ENCODE results near the gene APBA2.
A peak's percentile ranks its signal among the peaks of the same experiment; 100 is the strongest.
"Not testable (repeated sequence)": the region's sequence is repeated elsewhere in the genome, so short reads cannot be mapped to it uniquely, and the experiment has no call there.

The APBA2 gene

GRCh38 chr15:28885630-28886430 is at the start of gene APBA2:
Gene APBA2, plus strand, starts transcription at chr15:28885974. Its CDS starts 167,911 bp downstream, at chr15:29053885.
- peak; percentile 36 for DNase-seq

DNA sequence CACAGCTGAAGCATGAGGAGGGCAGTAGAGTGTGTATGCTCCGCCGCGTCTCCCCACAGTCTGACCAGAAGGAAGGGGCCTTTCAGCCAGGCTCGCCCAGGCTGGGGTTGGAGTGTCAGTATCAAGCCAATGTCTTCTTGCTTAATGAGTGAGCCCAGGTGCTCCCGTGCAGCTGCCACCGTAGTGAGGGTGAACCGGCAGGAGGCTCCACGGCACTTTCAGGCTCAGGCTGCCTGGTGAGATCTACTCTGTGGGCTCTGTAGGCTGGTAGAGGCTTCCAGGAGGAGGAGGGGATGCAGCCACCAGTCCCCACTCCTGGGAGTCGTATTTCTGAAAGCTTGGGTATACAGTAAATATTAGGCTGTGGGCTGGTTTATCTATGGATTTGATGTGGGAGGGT is 45.5 kb upstream of the APBA2 start:
- DNase-seq: not testable (repeated sequence)

- not testable (repeated sequence) for DNase-seq
Observed at GRCh38 chr15:28842210-28842609, 43.6 kb upstream of the APBA2 start.

- not testable (repeated sequence) for DNase-seq
Observed at GRCh38 chr15:28843520-28843919, 42.3 kb upstream of the APBA2 start.

DNA sequence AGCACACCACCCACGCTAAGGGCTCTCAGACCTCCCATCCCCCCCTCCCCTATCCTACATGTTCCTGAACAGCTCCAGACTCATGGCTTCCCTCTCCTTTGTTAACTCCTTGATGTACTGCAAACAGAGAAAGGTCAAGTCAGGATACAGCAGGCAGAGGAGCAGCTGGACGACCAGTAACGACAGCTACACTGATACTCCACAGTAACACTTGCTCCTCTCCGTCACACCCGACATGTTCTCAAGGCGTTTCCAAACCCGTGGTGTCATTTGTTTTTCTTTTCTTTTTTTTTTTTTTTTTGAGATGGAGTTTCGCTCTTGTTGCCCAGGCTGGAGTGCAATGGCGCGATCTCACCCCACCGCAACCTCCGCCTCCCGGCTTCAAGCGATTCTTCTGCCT is 41.6 kb upstream of the APBA2 start:
- not testable (repeated sequence) for DNase-seq

- not testable (repeated sequence) for DNase-seq
Observed at GRCh38 chr15:28847247-28847646, 38.5 kb upstream of the APBA2 start.

DNA sequence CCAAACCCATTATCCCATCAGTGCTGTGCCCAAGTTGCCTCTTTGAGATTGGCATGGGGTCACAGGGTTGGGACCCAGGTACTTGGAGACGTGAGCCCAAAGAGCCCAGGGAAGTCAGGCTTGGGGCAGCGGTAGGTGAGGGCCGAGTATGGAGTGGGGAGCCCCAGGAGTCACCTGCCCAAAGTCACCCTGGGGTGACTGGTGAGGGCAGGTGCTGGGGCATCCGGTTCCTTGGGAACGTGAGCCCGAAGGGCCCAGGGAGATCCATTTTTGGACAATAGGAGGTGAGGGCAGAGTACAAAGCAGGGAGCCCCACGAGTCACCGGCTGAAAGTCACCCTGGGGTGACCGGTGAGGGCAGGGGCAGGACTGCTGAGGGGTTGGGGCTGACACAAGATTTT is 37.8 kb upstream of the APBA2 start:
- DNase-seq: not testable (repeated sequence)

DNA sequence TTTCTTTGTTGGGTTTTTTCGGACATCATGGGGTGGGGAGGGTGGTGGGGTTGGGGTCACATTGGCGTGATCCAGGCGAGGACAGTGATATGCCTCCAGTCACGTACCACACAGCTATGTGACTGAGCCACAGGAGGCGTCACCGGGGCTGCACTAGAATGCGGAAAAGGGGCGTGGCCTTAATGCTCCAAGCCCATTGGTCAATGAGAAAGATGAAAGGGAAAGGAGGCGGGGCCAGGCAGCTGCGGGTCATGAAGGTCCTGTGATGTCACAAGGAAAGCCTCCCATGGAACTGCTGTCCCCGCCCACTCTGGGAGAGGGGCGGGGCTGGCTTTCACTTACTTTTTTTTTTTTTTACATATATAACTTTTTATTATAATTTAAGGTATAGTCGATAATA is 37.3 kb upstream of the APBA2 start, which contains the start of gene GOLGA6L7:
Gene GOLGA6L7, minus strand, starts transcription at position 124 of the 400 bp plus-strand sequence. Its CDS starts 95 bp downstream, at position 29.
- DNase-seq: not testable (repeated sequence)

DNA sequence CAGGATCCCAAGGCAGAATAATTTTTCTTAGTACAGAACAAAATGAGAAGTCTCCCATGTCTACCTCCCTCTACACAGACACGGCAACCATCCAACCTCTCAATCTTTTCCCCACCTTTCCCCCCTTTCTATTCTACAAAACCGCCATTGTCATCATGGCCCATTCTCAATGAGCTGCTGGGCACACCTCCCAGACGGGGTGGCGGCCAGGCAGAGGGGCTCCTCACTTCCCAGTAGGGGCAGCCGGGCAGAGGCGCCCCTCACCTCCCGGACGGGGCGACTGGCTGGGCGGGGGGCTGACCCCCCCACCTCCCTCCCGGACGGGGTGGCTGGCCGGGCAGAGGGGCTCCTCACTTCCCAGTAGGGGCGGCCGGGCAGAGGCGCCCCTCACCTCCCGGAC is 36.5 kb upstream of the APBA2 start:
- DNase-seq: not testable (repeated sequence)

DNA sequence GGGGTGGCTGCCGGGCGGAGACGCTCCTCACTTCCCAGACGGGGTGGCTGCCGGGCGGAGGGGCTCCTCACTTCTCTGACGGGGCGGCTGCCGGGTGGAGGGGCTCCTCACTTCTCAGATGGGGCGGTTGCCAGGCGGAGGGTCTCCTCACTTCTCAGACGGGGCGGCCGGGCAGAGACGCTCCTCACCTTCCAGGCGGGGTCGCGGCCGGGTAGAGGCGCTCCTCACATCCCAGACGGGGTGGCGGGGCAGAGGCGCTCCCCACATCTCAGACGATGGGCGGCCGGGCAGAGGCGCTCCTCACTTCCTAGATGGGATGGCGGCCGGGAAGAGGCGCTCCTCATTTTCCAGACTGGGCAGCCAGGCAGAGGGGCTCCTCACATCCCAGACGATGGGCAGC is 36.0 kb upstream of the APBA2 start:
- DNase-seq: not testable (repeated sequence)

DNA sequence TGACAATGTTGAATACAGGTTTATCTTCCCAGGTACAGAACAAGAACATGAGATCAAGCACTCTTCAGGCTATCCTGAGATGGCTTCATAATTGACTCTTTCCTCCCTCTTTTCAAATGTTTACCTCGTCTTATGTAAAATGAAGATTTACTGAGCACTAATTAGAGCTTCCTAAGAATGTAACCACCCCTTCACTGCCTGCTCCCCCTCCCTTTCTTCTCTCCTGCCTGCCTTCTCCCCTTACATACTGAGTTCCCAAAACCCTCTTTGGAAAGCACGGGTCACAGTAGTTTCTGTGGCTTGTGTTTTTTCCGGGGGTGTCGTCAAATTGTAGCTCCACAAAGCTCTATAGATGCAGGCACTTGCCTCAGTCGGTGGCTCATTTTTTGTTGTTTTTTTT is 32.1 kb upstream of the APBA2 start:
- DNase-seq: not testable (repeated sequence)

DNA sequence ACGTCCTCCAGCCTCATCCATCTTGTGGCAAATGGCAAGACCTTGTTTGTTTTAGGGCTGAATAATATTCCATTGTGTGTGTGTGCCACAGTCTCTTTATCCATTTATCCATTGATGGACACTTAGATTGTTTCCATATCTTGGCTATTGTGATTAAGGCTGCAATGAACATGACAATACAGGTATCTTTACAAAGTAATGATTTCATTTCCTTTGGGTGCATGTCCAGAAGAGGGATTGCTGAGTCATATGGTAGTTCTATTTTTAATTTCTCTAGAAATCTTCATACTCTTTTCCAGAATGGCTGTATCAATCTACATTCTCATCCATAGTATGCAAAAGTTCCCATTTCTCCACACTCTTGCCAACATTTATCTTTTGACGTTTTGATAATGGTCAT is 31.2 kb upstream of the APBA2 start:
- not testable (repeated sequence) for DNase-seq

- DNase-seq: no peak
Observed at GRCh38 chr15:28861031-28861534, 24.7 kb upstream of the APBA2 start.

DNA sequence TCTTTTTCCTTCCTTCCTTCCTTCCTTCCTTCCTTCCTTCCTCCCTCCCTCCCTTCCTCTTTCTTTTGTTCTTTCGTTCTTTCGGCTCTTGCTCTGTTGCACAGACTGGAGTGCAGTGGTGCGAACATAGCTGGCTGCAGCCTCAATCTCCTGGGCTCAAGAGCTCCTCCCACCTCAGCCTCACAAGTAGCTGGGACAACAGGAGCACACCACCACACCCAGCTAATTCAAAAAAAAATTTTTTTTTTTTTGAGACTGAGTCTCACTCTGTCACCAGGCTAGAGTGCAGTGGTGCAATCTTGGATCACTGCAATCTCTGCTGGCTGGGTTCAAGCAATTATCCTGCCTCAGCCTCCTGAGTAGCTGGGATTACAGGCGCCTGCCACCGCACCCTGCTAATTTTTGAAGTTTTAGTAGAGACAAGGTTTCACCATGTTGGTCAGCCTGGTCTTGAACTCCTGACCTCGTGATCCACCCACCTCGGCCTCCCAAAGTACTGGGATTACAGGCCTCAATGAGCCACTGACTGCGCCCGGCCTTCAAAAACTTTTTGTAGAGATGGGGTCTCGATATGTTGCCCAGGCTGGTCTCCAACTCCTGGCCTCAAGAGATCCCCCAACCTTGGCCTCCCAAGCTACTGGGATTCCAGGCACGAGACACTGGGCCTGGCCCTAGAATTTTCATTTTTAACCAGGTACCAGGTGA is 24.0 kb upstream of the APBA2 start:
- DNase-seq: not testable (repeated sequence)

GRCh38 chr15:28868744-28869345 is 16.9 kb upstream of the APBA2 start:
- no peak for DNase-seq

GRCh38 chr15:28871168-28871567 is 14.6 kb upstream of the APBA2 start:
- DNase-seq: no peak

DNA sequence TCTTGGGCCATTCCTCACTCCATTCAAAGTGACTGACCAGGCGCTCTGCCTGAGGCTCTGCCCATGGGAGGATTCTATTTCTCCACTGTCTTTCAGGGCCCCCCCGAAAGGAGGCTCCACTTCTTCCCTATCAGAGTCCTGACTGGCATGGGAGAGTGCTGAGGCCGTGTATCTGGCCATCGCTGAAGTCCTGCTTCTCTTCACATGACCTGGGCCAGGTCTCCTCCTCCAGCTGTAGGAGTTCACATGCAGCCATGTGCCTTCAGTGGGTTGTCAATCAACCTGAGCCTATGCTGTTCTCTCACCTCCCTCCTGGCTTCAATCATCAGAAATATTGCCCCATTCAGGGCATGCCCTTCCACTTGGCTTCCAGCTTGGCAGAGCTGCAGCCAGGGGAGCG is 12.8 kb upstream of the APBA2 start:
- DNase-seq: no peak

- DNase-seq: no peak
Observed at GRCh38 chr15:28873585-28874190, 12.1 kb upstream of the APBA2 start.

- DNase-seq: no peak
Observed at GRCh38 chr15:28875461-28876000, 10.2 kb upstream of the APBA2 start.

DNA sequence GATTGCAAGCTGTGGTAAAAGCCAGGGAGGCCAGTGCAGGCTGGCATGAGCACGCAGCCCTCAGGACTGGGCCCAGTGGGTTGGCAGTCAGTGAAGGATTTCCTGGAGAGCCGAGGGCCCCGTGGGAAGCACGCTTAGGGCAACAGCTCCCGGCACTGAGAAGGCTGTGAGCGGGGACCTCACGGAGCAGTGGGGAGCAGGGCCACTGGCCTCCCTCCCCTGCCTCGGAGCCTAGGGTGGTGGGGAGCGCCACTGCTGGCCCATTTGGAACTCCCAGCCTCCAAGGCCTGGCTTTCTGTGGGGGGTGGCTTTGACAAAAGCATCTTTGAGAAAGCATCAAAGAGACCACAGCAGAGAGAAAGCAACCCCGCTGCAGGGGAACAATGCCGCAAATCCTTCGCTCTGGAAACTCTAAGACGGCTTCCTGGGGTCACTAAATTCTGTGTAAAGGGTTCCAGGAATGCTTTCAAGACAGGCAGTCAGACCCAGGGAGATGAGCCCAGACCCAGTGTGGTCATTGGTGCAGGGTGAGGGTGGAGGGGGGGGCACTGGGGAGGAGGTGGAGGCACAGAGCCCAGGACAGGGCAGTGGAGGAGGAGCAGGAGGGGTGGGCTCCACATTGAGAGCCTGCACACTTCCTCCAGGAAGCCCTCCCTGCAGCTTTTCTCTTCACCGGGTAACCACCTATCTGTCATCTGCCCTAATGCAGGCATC is 9.5 kb upstream of the APBA2 start:
- no peak for DNase-seq

DNA sequence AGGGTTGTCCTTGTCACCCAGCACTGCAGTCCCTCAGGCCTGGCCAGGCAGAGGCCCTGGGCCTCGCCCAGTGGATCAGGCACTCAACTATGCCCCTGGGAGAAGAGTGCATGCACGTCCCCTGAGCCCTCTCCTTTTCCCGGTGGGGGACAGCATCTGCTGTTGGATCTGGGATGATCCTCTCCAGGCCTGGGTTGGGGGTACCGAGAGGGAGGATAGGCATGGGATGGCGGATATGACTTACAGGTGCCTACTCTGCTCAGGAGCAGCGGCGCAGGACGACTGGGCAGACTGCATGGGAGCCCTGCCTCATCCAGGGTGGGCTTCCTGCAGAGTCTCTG is 9.0 kb upstream of the APBA2 start:
- no peak for DNase-seq

DNA sequence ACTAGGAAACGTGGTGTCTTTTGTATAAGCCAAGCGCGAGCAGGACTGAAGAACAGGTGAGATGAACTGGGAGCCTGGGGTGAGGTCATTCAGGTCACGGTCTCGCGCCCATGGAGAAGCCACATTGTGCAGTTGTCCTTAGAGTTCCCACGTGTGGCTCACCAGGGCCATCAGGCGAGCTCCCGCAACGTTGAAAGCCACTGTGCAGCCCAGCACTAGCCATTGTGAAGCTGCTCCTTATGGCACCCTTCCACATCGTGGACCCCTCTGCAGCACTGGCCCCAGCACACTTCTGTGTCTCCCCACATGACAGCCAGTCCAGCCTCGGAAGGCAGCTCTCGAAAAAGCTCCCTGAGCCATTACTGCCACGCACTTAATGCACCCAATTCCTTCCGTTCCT is 7.6 kb upstream of the APBA2 start:
- DNase-seq: no peak
